Measurements from ENCODE around the gene NTMT2.

DNA sequence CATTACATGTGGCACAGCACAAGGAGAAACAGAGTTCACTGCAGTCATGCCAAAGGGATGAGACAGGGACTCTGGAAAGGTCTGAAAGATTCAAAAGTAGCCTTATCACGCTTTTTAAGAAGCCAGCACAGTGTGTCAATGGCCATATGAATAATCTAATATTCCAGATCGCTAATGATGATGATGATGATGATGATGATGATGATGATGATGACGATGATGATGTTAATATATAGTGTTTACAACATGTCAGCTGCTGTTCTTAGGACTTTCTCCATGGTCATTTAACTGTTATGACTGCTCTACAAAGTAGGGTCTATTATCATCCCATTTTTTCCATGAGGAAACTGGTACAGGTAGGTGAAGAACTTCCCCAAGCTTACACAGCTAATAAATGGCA, 64.4 kb downstream of the NTMT2 start:
- TF ChIP-seq, protein P1, sequence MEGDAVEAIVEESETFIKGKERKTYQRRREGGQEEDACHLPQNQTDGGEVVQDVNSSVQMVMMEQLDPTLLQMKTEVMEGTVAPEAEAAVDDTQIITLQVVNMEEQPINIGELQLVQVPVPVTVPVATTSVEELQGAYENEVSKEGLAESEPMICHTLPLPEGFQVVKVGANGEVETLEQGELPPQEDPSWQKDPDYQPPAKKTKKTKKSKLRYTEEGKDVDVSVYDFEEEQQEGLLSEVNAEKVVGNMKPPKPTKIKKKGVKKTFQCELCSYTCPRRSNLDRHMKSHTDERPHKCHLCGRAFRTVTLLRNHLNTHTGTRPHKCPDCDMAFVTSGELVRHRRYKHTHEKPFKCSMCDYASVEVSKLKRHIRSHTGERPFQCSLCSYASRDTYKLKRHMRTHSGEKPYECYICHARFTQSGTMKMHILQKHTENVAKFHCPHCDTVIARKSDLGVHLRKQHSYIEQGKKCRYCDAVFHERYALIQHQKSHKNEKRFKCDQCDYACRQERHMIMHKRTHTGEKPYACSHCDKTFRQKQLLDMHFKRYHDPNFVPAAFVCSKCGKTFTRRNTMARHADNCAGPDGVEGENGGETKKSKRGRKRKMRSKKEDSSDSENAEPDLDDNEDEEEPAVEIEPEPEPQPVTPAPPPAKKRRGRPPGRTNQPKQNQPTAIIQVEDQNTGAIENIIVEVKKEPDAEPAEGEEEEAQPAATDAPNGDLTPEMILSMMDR (IDR thresholded peaks at IDR 0.05) = no peak
- no peak for TF ChIP-seq POLR2AphosphoS5 (IDR thresholded peaks at IDR 0.05)
- TF ChIP-seq POLR2A (IDR thresholded peaks at IDR 0.05) = no peak
